Activated T-helper 17 cell treated with anti-CD3 and anti-CD28 coated beads, Interleukin-2, amount 50 U/mL, for 72 hours (primary cell): Measurements from ENCODE around the gene SLC26A4. TPM values are rescaled to one million over a fixed set of nuclear protein-coding genes. Genes with fewer than 3 reads are reported as not detected.
"Not testable (repeated sequence)": the region's sequence is repeated elsewhere in the genome, so short reads cannot be mapped to it uniquely, and the experiment has no call there.

Experiments
- ATAC-seq: fragments of 150-1000 bp; cut with Tn5 transposase; replicated peaks from 2 replicates; pipeline ENCODE4 v1.10.0; 2021; ENCODE audit warnings: mild to moderate bottlenecking, moderate library complexity
- H3K27ac Mint-ChIP-seq: one replicate; pipeline ENCODE4 v1.8.0; 2022; ENCODE audit warnings: mixed read lengths
- H3K27me3 Mint-ChIP-seq: one replicate; pipeline ENCODE4 v1.8.0; 2022; ENCODE audit warnings: mixed read lengths
- H3K36me3 Mint-ChIP-seq: one replicate; pipeline ENCODE4 v1.8.0; 2022; ENCODE audit warnings: low read depth, mild to moderate bottlenecking, mixed read lengths
- H3K4me1 Mint-ChIP-seq: one replicate; pipeline ENCODE4 v1.8.0; 2022; ENCODE audit warnings: mixed read lengths
- H3K4me3 Mint-ChIP-seq: one replicate; pipeline ENCODE4 v1.8.0; 2022; ENCODE audit warnings: mild to moderate bottlenecking, mixed read lengths
- H3K9me3 Mint-ChIP-seq: one replicate; pipeline ENCODE4 v1.8.0; 2022; ENCODE audit warnings: mixed read lengths
- total RNA-seq, 2 donors: library from RNA; stranded (reverse); gene quantifications; one replicate each; pipeline ENCODE4 v1.2.3, GENCODE V29; 2022

Gene SLC26A4
- 10 to 100 TPM; 14.7 to 27.5 TPM for total RNA-seq

GRCh38 chr7:107660381-107661080, at the start of gene SLC26A4:
Gene SLC26A4, plus strand, starts transcription at chr7:107660828. Its CDS starts 814 bp downstream, at chr7:107661642.
- Mint-ChIP-seq H3K4me1 (peaks cover 21% of the 10 kb centered on the region), H3K4me3 (peak within 1 kb of the TSS; percentile 95)

GRCh38 chr7:107613439-107613838, 47.2 kb upstream of the SLC26A4 start:
- H3K9me3 Mint-ChIP-seq, result no peaks in the 10 kb centered on the region
- H3K27ac Mint-ChIP-seq, result no peak overlapping the region
- H3K27me3 Mint-ChIP-seq, result no peaks in the 10 kb centered on the region
- no peak for ATAC-seq
- H3K4me3 Mint-ChIP-seq, result no peak overlapping the region
- H3K36me3 Mint-ChIP-seq, result peaks cover 45% of the 10 kb centered on the region
- H3K4me1 Mint-ChIP-seq, result no peaks in the 10 kb centered on the region

More at GRCh38 chr7:107660381-107661080, at the start of gene SLC26A4:
- H3K36me3 Mint-ChIP-seq, result no peaks in the 10 kb centered on the region
- H3K27me3 Mint-ChIP-seq, result peaks cover 4% of the 10 kb centered on the region
- peak within 1 kb of the TSS; percentile 83 for H3K27ac Mint-ChIP-seq
- peak; percentile 76 for ATAC-seq
- no peaks in the 10 kb centered on the region for H3K9me3 Mint-ChIP-seq

- H3K36me3 Mint-ChIP-seq, result peaks cover 40% of the 10 kb centered on the region
- no peak for ATAC-seq
- H3K4me1 Mint-ChIP-seq, result no peaks in the 10 kb centered on the region
- no peak overlapping the region for H3K27ac Mint-ChIP-seq
- H3K27me3 Mint-ChIP-seq, result no peaks in the 10 kb centered on the region
- H3K4me3 Mint-ChIP-seq, result no peak overlapping the region
- H3K9me3 Mint-ChIP-seq, result no peaks in the 10 kb centered on the region
Observed at GRCh38 chr7:107613948-107614347, 46.7 kb upstream of the SLC26A4 start.

- H3K36me3 Mint-ChIP-seq, result peaks cover 36% of the 10 kb centered on the region
- no peak overlapping the region for H3K27ac Mint-ChIP-seq
- H3K27me3 Mint-ChIP-seq, result no peaks in the 10 kb centered on the region
- H3K9me3 Mint-ChIP-seq, result no peaks in the 10 kb centered on the region
- no peak overlapping the region for H3K4me3 Mint-ChIP-seq
- ATAC-seq, result no peak
- no peaks in the 10 kb centered on the region for H3K4me1 Mint-ChIP-seq
Observed at GRCh38 chr7:107614425-107614824, 46.2 kb upstream of the SLC26A4 start.

- Mint-ChIP-seq H3K4me1 (no peaks in the 10 kb centered on the region), H3K27ac (peak overlapping the region; percentile 36), H3K36me3 (peaks cover 36% of the 10 kb centered on the region), H3K4me3 (no peak overlapping the region), H3K9me3 (no peaks in the 10 kb centered on the region), H3K27me3 (no peaks in the 10 kb centered on the region)
- ATAC-seq, result no peak
Observed at GRCh38 chr7:107615910-107616680, 44.5 kb upstream of the SLC26A4 start.

GRCh38 chr7:107622429-107622828, 38.2 kb upstream of the SLC26A4 start:
- H3K27ac Mint-ChIP-seq, result no peak overlapping the region
- ATAC-seq, result peak; percentile 89
- H3K27me3 Mint-ChIP-seq, result no peaks in the 10 kb centered on the region
- H3K4me1 Mint-ChIP-seq, result no peaks in the 10 kb centered on the region
- no peak overlapping the region for H3K4me3 Mint-ChIP-seq
- H3K36me3 Mint-ChIP-seq, result no peaks in the 10 kb centered on the region
- H3K9me3 Mint-ChIP-seq, result no peaks in the 10 kb centered on the region

GRCh38 chr7:107622894-107623293, 37.7 kb upstream of the SLC26A4 start:
- Mint-ChIP-seq H3K9me3 (no peaks in the 10 kb centered on the region), H3K27ac (no peak overlapping the region), H3K36me3 (no peaks in the 10 kb centered on the region), H3K4me1 (no peaks in the 10 kb centered on the region), H3K27me3 (no peaks in the 10 kb centered on the region), H3K4me3 (no peak overlapping the region)
- ATAC-seq, result no peak

- H3K36me3 Mint-ChIP-seq, result no peaks in the 10 kb centered on the region
- H3K4me1 Mint-ChIP-seq, result no peaks in the 10 kb centered on the region
- no peaks in the 10 kb centered on the region for H3K9me3 Mint-ChIP-seq
- H3K4me3 Mint-ChIP-seq, result no peak overlapping the region
- H3K27me3 Mint-ChIP-seq, result no peaks in the 10 kb centered on the region
- H3K27ac Mint-ChIP-seq, result no peak overlapping the region
- no peak for ATAC-seq
Observed at GRCh38 chr7:107627002-107627401, 33.6 kb upstream of the SLC26A4 start.

- no peak overlapping the region for H3K27ac Mint-ChIP-seq
- H3K9me3 Mint-ChIP-seq, result no peaks in the 10 kb centered on the region
- no peaks in the 10 kb centered on the region for H3K27me3 Mint-ChIP-seq
- H3K4me3 Mint-ChIP-seq, result no peak overlapping the region
- no peaks in the 10 kb centered on the region for H3K36me3 Mint-ChIP-seq
- ATAC-seq, result no peak
- H3K4me1 Mint-ChIP-seq, result no peaks in the 10 kb centered on the region
Observed at GRCh38 chr7:107628461-107629064, 32.1 kb upstream of the SLC26A4 start.

- H3K4me3 Mint-ChIP-seq, result no peak overlapping the region
- peaks cover 3% of the 10 kb centered on the region for H3K27me3 Mint-ChIP-seq
- H3K9me3 Mint-ChIP-seq, result no peaks in the 10 kb centered on the region
- H3K27ac Mint-ChIP-seq, result no peak overlapping the region
- ATAC-seq, result no peak
- no peaks in the 10 kb centered on the region for H3K4me1 Mint-ChIP-seq
- no peaks in the 10 kb centered on the region for H3K36me3 Mint-ChIP-seq
Observed at GRCh38 chr7:107630342-107630741, 30.3 kb upstream of the SLC26A4 start.

GRCh38 chr7:107631588-107632491, 28.8 kb upstream of the SLC26A4 start:
- Mint-ChIP-seq H3K27ac (no peak overlapping the region), H3K27me3 (peaks cover 4% of the 10 kb centered on the region), H3K9me3 (no peaks in the 10 kb centered on the region), H3K4me3 (no peak overlapping the region), H3K4me1 (no peaks in the 10 kb centered on the region), H3K36me3 (no peaks in the 10 kb centered on the region)
- ATAC-seq, result no peak

- H3K27ac Mint-ChIP-seq, result no peak overlapping the region
- no peak overlapping the region for H3K4me3 Mint-ChIP-seq
- no peaks in the 10 kb centered on the region for H3K36me3 Mint-ChIP-seq
- no peaks in the 10 kb centered on the region for H3K9me3 Mint-ChIP-seq
- no peak for ATAC-seq
- peaks cover 4% of the 10 kb centered on the region for H3K27me3 Mint-ChIP-seq
- H3K4me1 Mint-ChIP-seq, result no peaks in the 10 kb centered on the region
Observed at GRCh38 chr7:107632492-107632865, 28.1 kb upstream of the SLC26A4 start.

- Mint-ChIP-seq H3K4me3 (no peak overlapping the region), H3K9me3 (no peaks in the 10 kb centered on the region), H3K27me3 (peaks cover 4% of the 10 kb centered on the region), H3K27ac (no peak overlapping the region), H3K4me1 (peaks cover 3% of the 10 kb centered on the region), H3K36me3 (no peaks in the 10 kb centered on the region)
- peak; percentile 44 for ATAC-seq
Observed at GRCh38 chr7:107638594-107638993, 22.0 kb upstream of the SLC26A4 start.

- H3K9me3 Mint-ChIP-seq, H3K27ac Mint-ChIP-seq, ATAC-seq, H3K4me3 Mint-ChIP-seq, H3K27me3 Mint-ChIP-seq, H3K36me3 Mint-ChIP-seq, H3K4me1 Mint-ChIP-seq: not testable (repeated sequence)
Observed at GRCh38 chr7:107639070-107639469, 21.6 kb upstream of the SLC26A4 start.
